ENCODE measurements around the gene HOXD10.

Gene HOXD10

GRCh38 chr2:176164611-176165369, 48.2 kb downstream of the HOXD10 start:
- no peak for DNase-seq (ENCODE audit: low spot score)

- DNase-seq (ENCODE audit: low spot score) = no peak
Measured at GRCh38 chr2:176165370-176166050, 48.9 kb downstream of the HOXD10 start.

GRCh38 chr2:176166272-176166671, 49.7 kb downstream of the HOXD10 start:
- DNase-seq (ENCODE audit: low spot score) = no peak

GRCh38 chr2:176167398-176167797, 50.8 kb downstream of the HOXD10 start:
- no peak for DNase-seq (ENCODE audit: low spot score)

GRCh38 chr2:176169181-176169580, 52.6 kb downstream of the HOXD10 start:
- DNase-seq (ENCODE audit: low spot score) = no peak
